ENCODE data around the gene STRIP2.
"Not testable (repeated sequence)": the region's sequence is repeated elsewhere in the genome, so short reads cannot be mapped to it uniquely, and the experiment has no call there.

STRIP2 gene

GRCh38 chr7:129421717-129422250 lies 12.4 kb upstream of the STRIP2 start:
- no peak for DNase-seq

GRCh38 chr7:129422727-129423126 lies 11.5 kb upstream of the STRIP2 start:
- no peak for DNase-seq

GRCh38 chr7:129423700-129424410 lies 10.4 kb upstream of the STRIP2 start:
- DNase-seq = no peak

- DNase-seq = no peak
Observed at GRCh38 chr7:129426482-129426881, 7.8 kb upstream of the STRIP2 start.

GRCh38 chr7:129427526-129428045 lies 6.6 kb upstream of the STRIP2 start:
- no peak for DNase-seq

- no peak for DNase-seq
Observed at GRCh38 chr7:129431911-129432643, 2.2 kb upstream of the STRIP2 start.

- DNase-seq = no peak
Observed at GRCh38 chr7:129434675-129435318, 565 bp downstream of the STRIP2 start.

GRCh38 chr7:129435414-129435829 lies 1.2 kb downstream of the STRIP2 start:
- no peak for DNase-seq

- no peak for DNase-seq
Observed at GRCh38 chr7:129436335-129436923, 2.2 kb downstream of the STRIP2 start.

GRCh38 chr7:129437190-129437589 lies 3.0 kb downstream of the STRIP2 start:
- no peak for DNase-seq

GRCh38 chr7:129438281-129438838 lies 4.1 kb downstream of the STRIP2 start:
- no peak for DNase-seq

GRCh38 chr7:129438839-129439651 lies 4.8 kb downstream of the STRIP2 start:
- DNase-seq = no peak

- DNase-seq = no peak
Observed at GRCh38 chr7:129439963-129440625, 5.9 kb downstream of the STRIP2 start.

- DNase-seq = no peak
Observed at GRCh38 chr7:129443612-129444011, 9.4 kb downstream of the STRIP2 start.

GRCh38 chr7:129444776-129445175 lies 10.5 kb downstream of the STRIP2 start:
- DNase-seq = not testable (repeated sequence)

GRCh38 chr7:129446925-129447324 lies 12.7 kb downstream of the STRIP2 start:
- not testable (repeated sequence) for DNase-seq

GRCh38 chr7:129447445-129447844 lies 13.2 kb downstream of the STRIP2 start:
- not testable (repeated sequence) for DNase-seq

- DNase-seq = not testable (repeated sequence)
Observed at GRCh38 chr7:129448608-129449007, 14.4 kb downstream of the STRIP2 start.

GRCh38 chr7:129450295-129450694 lies 16.1 kb downstream of the STRIP2 start:
- DNase-seq = no peak

GRCh38 chr7:129452589-129453231 lies 18.5 kb downstream of the STRIP2 start:
- DNase-seq = no peak
